Esophagus (tissue), 2 donors: ENCODE data around the gene SPOP. TPM values are rescaled to one million over a fixed set of nuclear protein-coding genes. Genes with fewer than 3 reads are reported as not detected.
"Not testable (repeated sequence)": the region's sequence is repeated elsewhere in the genome, so short reads cannot be mapped to it uniquely, and the experiment has no call there.

Experiments
- H3K27ac ChIP-seq, 2 donors: one replicate each; pipeline ENCODE4 v1.5.1; 2013; ENCODE audit warnings: low read depth in 2 of 2, mild to moderate bottlenecking in 2 of 2, inconsistent platforms in 1 of 2, low read length in 1 of 2, moderate library complexity in 1 of 2
- H3K27me3 ChIP-seq, 2 donors: one replicate each; pipeline ENCODE4 v1.6.1; 2013; ENCODE audit warnings: low read length in 2 of 2, control low read depth in 1 of 2, mild to moderate bottlenecking in 1 of 2; ENCODE audit not compliant: insufficient read depth in 2 of 2, control insufficient read depth in 1 of 2
- H3K36me3 ChIP-seq, 2 donors: one replicate each; pipeline ENCODE4 v1.6.1; 2013; ENCODE audit warnings: low read length in 1 of 2; ENCODE audit not compliant: control insufficient read depth in 2 of 2, insufficient read depth in 2 of 2
- H3K4me1 ChIP-seq, 2 donors: one replicate each; pipeline ENCODE4 v1.6.1; 2013; ENCODE audit warnings: low read length in 1 of 2; ENCODE audit not compliant: control insufficient read depth in 2 of 2, insufficient read depth in 2 of 2
- H3K4me3 ChIP-seq, 2 donors: one replicate each; pipeline ENCODE4 v1.5.1; 2013; ENCODE audit warnings: low read length in 2 of 2, mild to moderate bottlenecking in 2 of 2, low read depth in 1 of 2, moderate library complexity in 1 of 2
- H3K9me3 ChIP-seq, 2 donors: one replicate each; pipeline ENCODE4 v1.6.1; 2013; ENCODE audit warnings: mild to moderate bottlenecking in 2 of 2, low read depth in 1 of 2, low read length in 1 of 2, moderate library complexity in 1 of 2; ENCODE audit not compliant: control insufficient read depth in 2 of 2, insufficient read depth in 1 of 2
- WGBS, 2 donors: extraction: QIAGEN DNeasy Blood & Tissue Kit; methylation state at CpG; one replicate each; pipeline ENCODE4 v1.1.7; 2013; 5-methylcytosine and 5-hydroxymethylcytosine counted together
- polyA plus RNA-seq, 2 donors: library from polyadenylated mRNA; stranded (reverse); fragments of 200-250 nt; gene quantifications; one replicate each; pipeline ENCODE4 v1.2.3, GENCODE V29; 2013
- donor health status: healthy with polysubstance abuse.
- donor health status: Bipolar disorder and iron deficiency.

Gene SPOP
- polyA plus RNA-seq, result 10 to 100 TPM; 15.1 to 22.6 TPM

- Histone ChIP-seq H3K27me3 (no peaks in the 10 kb centered on the region), H3K27ac (peak within 1 kb of the TSS; percentile 99), H3K36me3 (no peaks in the 10 kb centered on the region), H3K4me1 (peaks cover 0 to 4% of the 10 kb centered on the region in 2 donors), H3K4me3 (peak within 1 kb of the TSS; percentile 71 to 82), H3K9me3 (no peaks in the 10 kb centered on the region)
- 15 to 17% methylated on average over 51 of the region's 53 CpGs for WGBS, 2 donors
Measured at GRCh38 chr17:49677933-49678847, at the start of gene SPOP. TSS of gene SPOP (minus strand) at chr17:49678097. CDS start at chr17:49622810, 55,287 bp downstream.

- no peaks in the 10 kb centered on the region for H3K27me3 ChIP-seq
- H3K27ac ChIP-seq, result no peak overlapping the region
- peaks cover 3 to 9% of the 10 kb centered on the region in 2 donors for H3K4me1 ChIP-seq
- 89 to 91% methylated on average over 4 of the region's 4 CpGs for WGBS, 2 donors
- no peak overlapping the region for H3K4me3 ChIP-seq
- H3K36me3 ChIP-seq, result peaks cover 0 to 3% of the 10 kb centered on the region in 2 donors
- no peaks in the 10 kb centered on the region for H3K9me3 ChIP-seq
Measured at GRCh38 chr17:49727380-49727779, 49.5 kb upstream of the SPOP start.

GRCh38 chr17:49725452-49726130 is 47.7 kb upstream of the SPOP start:
- 81 to 88% methylated on average over 7 of the region's 7 CpGs for WGBS, 2 donors
- no peaks in the 10 kb centered on the region for H3K27me3 ChIP-seq
- no peak overlapping the region for H3K27ac ChIP-seq
- peaks cover 4% of the 10 kb centered on the region in 2 donors for H3K4me1 ChIP-seq
- H3K9me3 ChIP-seq, result no peaks in the 10 kb centered on the region
- peaks cover 0 to 10% of the 10 kb centered on the region in 2 donors for H3K36me3 ChIP-seq
- no peak overlapping the region for H3K4me3 ChIP-seq

GRCh38 chr17:49724552-49724951 is 46.7 kb upstream of the SPOP start:
- Histone ChIP-seq H3K36me3 (peaks cover 0 to 13% of the 10 kb centered on the region in 2 donors), H3K27ac (peak overlapping the region in 1 of 2 donors; percentile 29)
- H3K4me1 ChIP-seq, H3K27me3 ChIP-seq, H3K4me3 ChIP-seq, H3K9me3 ChIP-seq: not testable (repeated sequence)
- 87 to 93% methylated on average over 6 of the region's 6 CpGs for WGBS, 2 donors

GRCh38 chr17:49723423-49723822 is 45.5 kb upstream of the SPOP start:
- peak overlapping the region; percentile 0 to 78 for H3K27ac ChIP-seq
- H3K4me3 ChIP-seq, result no peak overlapping the region
- no peaks in the 10 kb centered on the region for H3K27me3 ChIP-seq
- H3K4me1 ChIP-seq, result peaks cover 0 to 4% of the 10 kb centered on the region in 2 donors
- no peaks in the 10 kb centered on the region for H3K9me3 ChIP-seq
- H3K36me3 ChIP-seq, result peaks cover 0 to 18% of the 10 kb centered on the region in 2 donors
- WGBS, 2 donors, result 44 to 55% methylated on average over 8 of the region's 8 CpGs

GRCh38 chr17:49722066-49722465 is 44.2 kb upstream of the SPOP start:
- no peak overlapping the region for H3K4me3 ChIP-seq
- peaks cover 0 to 4% of the 10 kb centered on the region in 2 donors for H3K4me1 ChIP-seq
- peaks cover 0 to 21% of the 10 kb centered on the region in 2 donors for H3K36me3 ChIP-seq
- WGBS, 2 donors, result 98 to 100% methylated on average over 3 of the region's 3 CpGs
- H3K27me3 ChIP-seq, result no peaks in the 10 kb centered on the region
- peak overlapping the region in 1 of 2 donors; percentile 47 for H3K27ac ChIP-seq
- H3K9me3 ChIP-seq, result no peaks in the 10 kb centered on the region

- Histone ChIP-seq H3K4me1 (peaks cover 0 to 2% of the 10 kb centered on the region in 2 donors), H3K4me3 (no peak overlapping the region), H3K27ac (no peak overlapping the region), H3K27me3 (no peaks in the 10 kb centered on the region), H3K36me3 (peaks cover 5 to 21% of the 10 kb centered on the region in 2 donors), H3K9me3 (no peaks in the 10 kb centered on the region)
- WGBS, 2 donors, result 65 to 81% methylated on average over 10 of the region's 10 CpGs
Measured at GRCh38 chr17:49717371-49717861, 39.5 kb upstream of the SPOP start.

GRCh38 chr17:49716668-49717364 is 38.9 kb upstream of the SPOP start:
- H3K27me3 ChIP-seq, result no peaks in the 10 kb centered on the region
- H3K4me3 ChIP-seq, result no peak overlapping the region
- H3K4me1 ChIP-seq, result no peaks in the 10 kb centered on the region
- no peaks in the 10 kb centered on the region for H3K9me3 ChIP-seq
- WGBS, 2 donors, result 86 to 90% methylated on average over 1 of the region's 1 CpG
- H3K27ac ChIP-seq, result no peak overlapping the region
- peaks cover 5 to 17% of the 10 kb centered on the region in 2 donors for H3K36me3 ChIP-seq

GRCh38 chr17:49715717-49716279 is 37.9 kb upstream of the SPOP start:
- WGBS, 2 donors, result 54 to 71% methylated on average over 9 of the region's 9 CpGs
- peaks cover 9 to 18% of the 10 kb centered on the region in 2 donors for H3K36me3 ChIP-seq

More at GRCh38 chr17:49715717-49716279, 37.9 kb upstream of the SPOP start:
- H3K27me3 ChIP-seq, result no peaks in the 10 kb centered on the region
- no peak overlapping the region for H3K4me3 ChIP-seq
- H3K4me1 ChIP-seq, result no peaks in the 10 kb centered on the region
- no peaks in the 10 kb centered on the region for H3K9me3 ChIP-seq
- peak overlapping the region in 1 of 2 donors; percentile 8 for H3K27ac ChIP-seq
